SK-N-SH treated with all-trans-retinoic acid at 6 μM for 48 hours (cell line): ENCODE data around the gene FLYWCH2.

ENCODE experiments used
- ATAC-seq: fragments of 200-7000 bp; cut with Tn5 transposase; 3 replicates; pipeline ENCODE4 v1.9.1; 2020; ENCODE audit warnings: mild to moderate bottlenecking, moderate library complexity
- ARNTL ChIP-seq: fragments of 450-650 bp; formaldehyde crosslinking; IDR thresholded peaks from 2 replicates; pipeline ENCODE4 v1.5.0; 2020; ENCODE audit warnings: low read depth, mild to moderate bottlenecking, moderate library complexity, borderline replicate concordance
- BACH2 ChIP-seq: fragments of 250-450 bp; sonication (Bioruptor Pico); IDR thresholded peaks from 2 replicates; pipeline ENCODE4 v1.9.0; 2021; ENCODE audit warnings: mild to moderate bottlenecking, borderline replicate concordance
- CSDC2 ChIP-seq: fragments of 250-450 bp; sonication (Bioruptor Pico); IDR thresholded peaks from 2 replicates; pipeline ENCODE4 v1.5.0; 2020; ENCODE audit warnings: mild to moderate bottlenecking, moderate library complexity
- ESRRG ChIP-seq: fragments of 250-450 bp; sonication (Bioruptor Pico); IDR thresholded peaks from 2 replicates; pipeline ENCODE4 v1.6.1; 2021; ENCODE audit warnings: mild to moderate bottlenecking
- GLIS3 ChIP-seq: fragments of 250-450 bp; sonication (Bioruptor Pico); IDR thresholded peaks from 2 replicates; pipeline ENCODE4 v1.5.0; 2020; ENCODE audit warnings: mild to moderate bottlenecking, moderate library complexity
- PPARA ChIP-seq: fragments of 250-450 bp; sonication (Bioruptor Pico); IDR thresholded peaks from 2 replicates; pipeline ENCODE4 v1.5.0; 2020; ENCODE audit warnings: mild to moderate bottlenecking, borderline replicate concordance
- SNAI2 ChIP-seq: fragments of 250-450 bp; sonication (Bioruptor Pico); IDR thresholded peaks from 2 replicates; pipeline ENCODE4 v1.5.0; 2020; ENCODE audit warnings: mild to moderate bottlenecking, moderate library complexity
- TCF4 ChIP-seq: fragments of 250-450 bp; sonication (Bioruptor Pico); IDR thresholded peaks from 2 replicates; pipeline ENCODE4 v1.8.0; 2021; ENCODE audit warnings: mild to moderate bottlenecking, moderate library complexity, borderline replicate concordance
- ZC3H10 ChIP-seq: fragments of 250-450 bp; sonication (Bioruptor Pico); IDR thresholded peaks from 2 replicates; pipeline ENCODE4 v1.5.1; 2021; ENCODE audit warnings: mild to moderate bottlenecking, moderate library complexity
- ZFP3 ChIP-seq: fragments of 250-450 bp; sonication (Bioruptor Pico); IDR thresholded peaks from 2 replicates; pipeline ENCODE4 v1.5.0; 2020; ENCODE audit warnings: mild to moderate bottlenecking, moderate library complexity
- ZFP30 ChIP-seq: fragments of 450-650 bp; formaldehyde crosslinking; IDR thresholded peaks from 2 replicates; pipeline ENCODE4 v1.5.0; 2022; ENCODE audit warnings: mild to moderate bottlenecking, moderate library complexity
- ZNF565 ChIP-seq: fragments of 450-650 bp; formaldehyde crosslinking; conservative IDR thresholded peaks from 2 replicates; pipeline ENCODE4 v1.5.0; 2020; ENCODE audit warnings: low read depth, mild to moderate bottlenecking, moderate library complexity
- ZNF70 ChIP-seq: fragments of 450-650 bp; formaldehyde crosslinking; IDR thresholded peaks from 2 replicates; pipeline ENCODE4 v1.5.0; 2020; ENCODE audit warnings: mild to moderate bottlenecking, moderate library complexity
- ZNF8 ChIP-seq: fragments of 450-650 bp; formaldehyde crosslinking; IDR thresholded peaks from 2 replicates; pipeline ENCODE4 v1.5.0; 2020; ENCODE audit warnings: mild to moderate bottlenecking, moderate library complexity
- TF ChIP-seq, protein P1 (sequence below): fragments of 250-450 bp; sonication (Bioruptor Pico); IDR thresholded peaks from 2 replicates; pipeline ENCODE4 v1.5.1; 2021; ENCODE audit warnings: mild to moderate bottlenecking, moderate library complexity
- TF ChIP-seq, protein P2 (sequence below): fragments of 250-450 bp; sonication (Bioruptor Pico); IDR thresholded peaks from 2 replicates; pipeline ENCODE4 v1.5.1; 2020; ENCODE audit warnings: low read depth, mild to moderate bottlenecking, moderate library complexity
- TF ChIP-seq, protein P3 (sequence below): fragments of 250-450 bp; sonication (Bioruptor Pico); IDR thresholded peaks from 2 replicates; pipeline ENCODE4 v1.5.0; 2020; ENCODE audit warnings: mild to moderate bottlenecking, moderate library complexity
- TF ChIP-seq, protein P4 (sequence below): fragments of 250-450 bp; sonication (Bioruptor Pico); IDR thresholded peaks from 2 replicates; pipeline ENCODE4 v1.8.0; 2020; ENCODE audit warnings: mild to moderate bottlenecking, moderate library complexity, borderline replicate concordance

Gene FLYWCH2

DNA sequence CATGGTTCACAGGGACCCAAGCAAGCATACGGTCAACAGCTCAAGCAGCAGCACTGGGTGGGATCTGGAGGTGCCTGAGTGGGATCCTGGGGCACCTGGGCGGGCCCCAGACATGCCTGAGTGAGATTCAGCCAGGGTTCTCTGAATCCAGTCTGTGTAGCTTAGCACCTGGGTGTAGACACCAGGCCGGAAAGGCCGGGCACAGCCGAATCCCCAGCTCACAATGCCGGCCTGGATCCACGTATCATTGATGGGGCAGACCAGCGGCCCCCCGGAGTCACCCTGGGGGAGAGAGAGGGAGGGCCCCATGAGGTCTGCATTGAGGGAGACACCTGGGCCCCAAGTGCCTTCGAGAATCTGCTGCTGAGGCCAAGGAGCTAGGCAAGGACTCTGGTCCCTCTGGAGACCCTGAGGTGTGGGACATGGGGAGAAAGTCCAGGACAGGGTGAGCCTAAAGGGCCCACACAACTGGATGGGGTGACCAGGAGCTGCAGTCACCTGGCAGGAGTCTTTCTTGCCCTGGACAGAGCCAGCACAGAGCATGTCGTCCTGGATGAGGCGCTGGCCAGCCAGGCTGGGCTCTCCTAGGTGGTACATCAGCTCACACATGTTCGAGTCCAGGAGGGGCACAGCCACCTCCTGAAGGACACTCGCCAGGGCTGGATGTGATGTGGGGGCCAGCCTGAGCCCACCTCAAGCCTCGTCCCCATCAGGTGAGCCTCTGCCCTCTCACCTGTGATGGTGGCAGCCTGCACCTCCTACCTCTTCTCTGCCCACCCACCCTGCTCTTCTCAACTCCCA lies 43.2 kb upstream of the FLYWCH2 start (continued):
- TF ChIP-seq, protein P1, sequence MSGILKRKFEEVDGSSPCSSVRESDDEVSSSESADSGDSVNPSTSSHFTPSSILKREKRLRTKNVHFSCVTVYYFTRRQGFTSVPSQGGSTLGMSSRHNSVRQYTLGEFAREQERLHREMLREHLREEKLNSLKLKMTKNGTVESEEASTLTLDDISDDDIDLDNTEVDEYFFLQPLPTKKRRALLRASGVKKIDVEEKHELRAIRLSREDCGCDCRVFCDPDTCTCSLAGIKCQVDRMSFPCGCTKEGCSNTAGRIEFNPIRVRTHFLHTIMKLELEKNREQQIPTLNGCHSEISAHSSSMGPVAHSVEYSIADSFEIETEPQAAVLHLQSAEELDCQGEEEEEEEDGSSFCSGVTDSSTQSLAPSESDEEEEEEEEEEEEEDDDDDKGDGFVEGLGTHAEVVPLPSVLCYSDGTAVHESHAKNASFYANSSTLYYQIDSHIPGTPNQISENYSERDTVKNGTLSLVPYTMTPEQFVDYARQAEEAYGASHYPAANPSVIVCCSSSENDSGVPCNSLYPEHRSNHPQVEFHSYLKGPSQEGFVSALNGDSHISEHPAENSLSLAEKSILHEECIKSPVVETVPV: no peak
- TF ChIP-seq BACH2 (CRISPR knock-in tag) (no peak), CSDC2 (no peak), ZNF565 (CRISPR knock-in tag) (no peak), ZNF8 (CRISPR knock-in tag) (no peak)
- TF ChIP-seq, protein P2, sequence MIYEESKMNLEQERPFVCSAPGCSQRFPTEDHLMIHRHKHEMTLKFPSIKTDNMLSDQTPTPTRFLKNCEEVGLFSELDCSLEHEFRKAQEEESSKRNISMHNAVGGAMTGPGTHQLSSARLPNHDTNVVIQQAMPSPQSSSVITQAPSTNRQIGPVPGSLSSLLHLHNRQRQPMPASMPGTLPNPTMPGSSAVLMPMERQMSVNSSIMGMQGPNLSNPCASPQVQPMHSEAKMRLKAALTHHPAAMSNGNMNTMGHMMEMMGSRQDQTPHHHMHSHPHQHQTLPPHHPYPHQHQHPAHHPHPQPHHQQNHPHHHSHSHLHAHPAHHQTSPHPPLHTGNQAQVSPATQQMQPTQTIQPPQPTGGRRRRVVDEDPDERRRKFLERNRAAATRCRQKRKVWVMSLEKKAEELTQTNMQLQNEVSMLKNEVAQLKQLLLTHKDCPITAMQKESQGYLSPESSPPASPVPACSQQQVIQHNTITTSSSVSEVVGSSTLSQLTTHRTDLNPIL: no peak

DNA sequence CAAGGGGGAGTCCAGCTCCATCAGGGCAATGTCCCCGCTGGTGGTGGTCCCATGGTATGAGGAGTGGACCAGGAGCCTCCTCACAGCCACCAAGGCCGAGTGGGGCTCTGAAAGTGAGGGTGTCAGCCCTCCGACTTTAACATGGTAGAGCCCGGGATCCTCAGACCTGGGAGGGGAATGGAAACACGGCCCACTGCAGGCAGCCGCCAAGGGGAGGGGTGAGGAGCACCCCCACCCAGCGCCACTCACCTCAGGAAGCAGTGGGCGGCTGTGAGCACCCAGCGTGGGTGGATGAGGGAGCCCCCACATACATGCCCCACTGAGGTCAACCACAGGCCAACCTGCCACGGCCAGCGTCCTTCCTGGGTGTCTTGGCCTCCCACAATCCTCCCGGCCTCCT lies 42.1 kb upstream of the FLYWCH2 start:
- ATAC-seq: no peak
- TF ChIP-seq, protein P3, sequence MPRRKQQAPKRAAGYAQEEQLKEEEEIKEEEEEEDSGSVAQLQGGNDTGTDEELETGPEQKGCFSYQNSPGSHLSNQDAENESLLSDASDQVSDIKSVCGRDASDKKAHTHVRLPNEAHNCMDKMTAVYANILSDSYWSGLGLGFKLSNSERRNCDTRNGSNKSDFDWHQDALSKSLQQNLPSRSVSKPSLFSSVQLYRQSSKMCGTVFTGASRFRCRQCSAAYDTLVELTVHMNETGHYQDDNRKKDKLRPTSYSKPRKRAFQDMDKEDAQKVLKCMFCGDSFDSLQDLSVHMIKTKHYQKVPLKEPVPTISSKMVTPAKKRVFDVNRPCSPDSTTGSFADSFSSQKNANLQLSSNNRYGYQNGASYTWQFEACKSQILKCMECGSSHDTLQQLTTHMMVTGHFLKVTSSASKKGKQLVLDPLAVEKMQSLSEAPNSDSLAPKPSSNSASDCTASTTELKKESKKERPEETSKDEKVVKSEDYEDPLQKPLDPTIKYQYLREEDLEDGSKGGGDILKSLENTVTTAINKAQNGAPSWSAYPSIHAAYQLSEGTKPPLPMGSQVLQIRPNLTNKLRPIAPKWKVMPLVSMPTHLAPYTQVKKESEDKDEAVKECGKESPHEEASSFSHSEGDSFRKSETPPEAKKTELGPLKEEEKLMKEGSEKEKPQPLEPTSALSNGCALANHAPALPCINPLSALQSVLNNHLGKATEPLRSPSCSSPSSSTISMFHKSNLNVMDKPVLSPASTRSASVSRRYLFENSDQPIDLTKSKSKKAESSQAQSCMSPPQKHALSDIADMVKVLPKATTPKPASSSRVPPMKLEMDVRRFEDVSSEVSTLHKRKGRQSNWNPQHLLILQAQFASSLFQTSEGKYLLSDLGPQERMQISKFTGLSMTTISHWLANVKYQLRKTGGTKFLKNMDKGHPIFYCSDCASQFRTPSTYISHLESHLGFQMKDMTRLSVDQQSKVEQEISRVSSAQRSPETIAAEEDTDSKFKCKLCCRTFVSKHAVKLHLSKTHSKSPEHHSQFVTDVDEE: no peak
- no peak for TF ChIP-seq ZC3H10 (CRISPR knock-in tag)
- TF ChIP-seq GLIS3: no peak
- no peak for TF ChIP-seq ZNF70 (CRISPR knock-in tag)
- TF ChIP-seq CSDC2: no peak
- TF ChIP-seq ZNF565 (CRISPR knock-in tag): no peak
- TF ChIP-seq ZFP3 (CRISPR knock-in tag): no peak
- TF ChIP-seq, protein P1: no peak
- TF ChIP-seq PPARA: no peak
- TF ChIP-seq TCF4 (CRISPR knock-in tag): no peak
- TF ChIP-seq ARNTL (CRISPR knock-in tag): no peak
- TF ChIP-seq ESRRG (CRISPR knock-in tag): no peak
- TF ChIP-seq, protein P4, sequence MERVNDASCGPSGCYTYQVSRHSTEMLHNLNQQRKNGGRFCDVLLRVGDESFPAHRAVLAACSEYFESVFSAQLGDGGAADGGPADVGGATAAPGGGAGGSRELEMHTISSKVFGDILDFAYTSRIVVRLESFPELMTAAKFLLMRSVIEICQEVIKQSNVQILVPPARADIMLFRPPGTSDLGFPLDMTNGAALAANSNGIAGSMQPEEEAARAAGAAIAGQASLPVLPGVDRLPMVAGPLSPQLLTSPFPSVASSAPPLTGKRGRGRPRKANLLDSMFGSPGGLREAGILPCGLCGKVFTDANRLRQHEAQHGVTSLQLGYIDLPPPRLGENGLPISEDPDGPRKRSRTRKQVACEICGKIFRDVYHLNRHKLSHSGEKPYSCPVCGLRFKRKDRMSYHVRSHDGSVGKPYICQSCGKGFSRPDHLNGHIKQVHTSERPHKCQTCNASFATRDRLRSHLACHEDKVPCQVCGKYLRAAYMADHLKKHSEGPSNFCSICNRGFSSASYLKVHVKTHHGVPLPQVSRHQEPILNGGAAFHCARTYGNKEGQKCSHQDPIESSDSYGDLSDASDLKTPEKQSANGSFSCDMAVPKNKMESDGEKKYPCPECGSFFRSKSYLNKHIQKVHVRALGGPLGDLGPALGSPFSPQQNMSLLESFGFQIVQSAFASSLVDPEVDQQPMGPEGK (CRISPR knock-in tag): no peak

DNA sequence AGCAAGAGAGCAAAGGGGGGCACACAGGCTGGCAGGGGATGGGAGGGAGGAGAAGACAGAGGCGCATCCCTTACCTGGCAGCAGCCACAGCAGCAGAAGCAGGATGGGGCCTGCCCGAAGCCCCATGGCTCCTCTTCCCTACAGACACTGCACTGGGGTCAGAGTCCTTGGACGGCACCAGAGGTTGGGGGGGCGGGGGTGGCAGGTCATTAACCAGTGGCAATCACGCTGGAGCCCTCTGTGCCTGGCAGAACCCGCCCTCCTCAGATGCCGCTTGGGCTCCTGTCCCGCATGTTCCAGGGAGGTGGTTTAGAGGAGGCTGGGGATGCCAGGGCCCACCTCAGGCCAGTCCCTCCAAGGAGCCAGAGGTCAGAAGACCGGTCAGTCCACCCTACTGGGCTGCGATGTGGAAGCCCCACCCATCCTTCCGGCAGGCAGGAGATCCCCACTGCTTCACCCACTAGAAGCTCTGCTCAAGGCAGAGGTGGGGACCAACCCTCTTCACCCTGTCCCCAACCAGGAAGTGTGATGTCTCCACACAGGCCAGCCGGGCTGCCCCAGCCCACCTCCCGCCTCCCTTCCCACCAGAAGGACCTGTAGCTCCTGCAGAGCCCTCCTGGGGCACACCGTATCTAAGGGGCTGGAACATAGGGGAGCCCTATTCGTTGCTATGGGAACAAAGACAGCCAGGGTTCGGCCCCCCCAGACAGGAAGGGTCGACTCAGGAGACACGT lies 41.2 kb upstream of the FLYWCH2 start:
- TF ChIP-seq SNAI2: no peak
- no peak for TF ChIP-seq ZFP30
- TF ChIP-seq, protein P2: no peak
- TF ChIP-seq, protein P4 (CRISPR knock-in tag): no peak
- TF ChIP-seq, all 23 proteins: peak for 0
- ATAC-seq: no peak
